Ascending aorta (tissue), 2 donors: ENCODE results near the gene TLR3. TPM values are rescaled to one million over a fixed set of nuclear protein-coding genes. Genes with fewer than 3 reads are reported as not detected.

ENCODE experiments used
- DNase-seq, 2 donors: peaks; one replicate each; pipeline ENCODE4 v3.0.0-alpha.2; 2019; ENCODE audit warnings: low spot score in 2 of 2
- H3K27ac ChIP-seq, 2 donors: fragments of 200-600 bp; sonication (generic); one replicate each; pipeline ENCODE4 v1.5.1; 2016 to 2017; ENCODE audit warnings: mild to moderate bottlenecking in 1 of 2
- H3K27me3 ChIP-seq: fragments of 200-600 bp; sonication (generic); one replicate; pipeline ENCODE4 v1.5.1; 2017
- H3K36me3 ChIP-seq, 2 donors: fragments of 200-600 bp; sonication (generic); one replicate each; pipeline ENCODE4 v1.5.1; 2016
- H3K4me1 ChIP-seq, 2 donors: fragments of 200-600 bp; sonication (generic); one replicate each; pipeline ENCODE4 v1.5.1; 2016 to 2017; ENCODE audit warnings: mild to moderate bottlenecking in 1 of 2
- H3K4me3 ChIP-seq, 2 donors: fragments of 200-600 bp; sonication (generic); one replicate each; pipeline ENCODE4 v1.5.1; 2016 to 2017; ENCODE audit warnings: mild to moderate bottlenecking in 1 of 2
- H3K9me3 ChIP-seq, 2 donors: fragments of 200-600 bp; sonication (generic); one replicate each; pipeline ENCODE4 v1.5.1; 2016
- intact Hi-C: fragments of 100-400 bp; cut with DNase I; formaldehyde crosslinking; loops from one replicate; pipeline ENCODE4 v1.15.1; 2023
- total RNA-seq: library from RNA; depleted of rRNA; stranded (reverse); fragments of >200 nt; gene quantifications from one replicate; pipeline ENCODE4 v1.1.0, GENCODE V29; 2016
- TF ChIP-seq, protein P1 (sequence below), 3 experiments: fragments of 200-600 bp in 2 of 3; fragments of 450-650 bp in 1 of 3; sonication (generic) in 2 of 3; IDR thresholded peaks; one replicate each; pipeline ENCODE4 v1.5.1; 2016 to 2019; ENCODE audit warnings: antibody characterized with exemption in 3 of 3, mild to moderate bottlenecking in 1 of 3, moderate library complexity in 1 of 3

TLR3 gene
- total RNA-seq, 1 donor from 2014 or later = 19.9 TPM

DNA sequence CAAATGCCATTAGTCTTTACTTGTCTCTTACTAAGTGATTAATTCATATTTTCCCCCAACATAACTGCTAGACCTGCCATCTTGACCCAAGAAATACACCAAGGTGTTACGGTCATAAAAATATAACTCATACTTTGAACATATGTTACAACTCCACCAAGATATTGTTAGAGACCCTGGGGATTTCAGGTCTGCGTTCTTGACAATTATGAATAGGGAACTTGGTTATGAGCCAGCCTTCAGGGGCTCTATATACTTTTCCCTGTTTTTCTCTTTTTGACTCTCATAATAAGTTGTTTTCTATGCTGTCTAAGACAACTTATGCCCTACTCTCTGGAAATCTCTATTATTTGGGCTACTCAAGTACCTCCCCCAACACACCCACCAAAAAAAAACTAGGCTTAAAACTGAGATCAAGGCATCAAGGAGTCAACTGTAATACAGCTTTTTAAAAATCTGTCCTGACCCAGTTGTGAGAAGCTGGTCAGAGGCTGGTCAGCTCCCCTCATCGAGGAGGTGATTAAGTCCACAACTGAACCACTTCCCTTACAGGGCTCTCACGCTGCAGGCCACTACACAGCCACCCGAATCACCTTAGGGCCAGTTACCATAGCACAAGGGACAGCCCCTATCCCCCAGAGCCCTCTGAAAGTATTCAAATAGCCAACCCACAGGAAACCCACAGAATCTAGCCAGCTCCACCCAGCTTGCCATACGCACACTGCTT, 10.5 kb upstream of the TLR3 start:
- H3K27ac ChIP-seq = no peak overlapping the region
- TF ChIP-seq, protein P1, sequence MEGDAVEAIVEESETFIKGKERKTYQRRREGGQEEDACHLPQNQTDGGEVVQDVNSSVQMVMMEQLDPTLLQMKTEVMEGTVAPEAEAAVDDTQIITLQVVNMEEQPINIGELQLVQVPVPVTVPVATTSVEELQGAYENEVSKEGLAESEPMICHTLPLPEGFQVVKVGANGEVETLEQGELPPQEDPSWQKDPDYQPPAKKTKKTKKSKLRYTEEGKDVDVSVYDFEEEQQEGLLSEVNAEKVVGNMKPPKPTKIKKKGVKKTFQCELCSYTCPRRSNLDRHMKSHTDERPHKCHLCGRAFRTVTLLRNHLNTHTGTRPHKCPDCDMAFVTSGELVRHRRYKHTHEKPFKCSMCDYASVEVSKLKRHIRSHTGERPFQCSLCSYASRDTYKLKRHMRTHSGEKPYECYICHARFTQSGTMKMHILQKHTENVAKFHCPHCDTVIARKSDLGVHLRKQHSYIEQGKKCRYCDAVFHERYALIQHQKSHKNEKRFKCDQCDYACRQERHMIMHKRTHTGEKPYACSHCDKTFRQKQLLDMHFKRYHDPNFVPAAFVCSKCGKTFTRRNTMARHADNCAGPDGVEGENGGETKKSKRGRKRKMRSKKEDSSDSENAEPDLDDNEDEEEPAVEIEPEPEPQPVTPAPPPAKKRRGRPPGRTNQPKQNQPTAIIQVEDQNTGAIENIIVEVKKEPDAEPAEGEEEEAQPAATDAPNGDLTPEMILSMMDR (IDR thresholded peaks at IDR 0.05) = no peak
- no peaks in the 10 kb centered on the region for H3K4me1 ChIP-seq
- DNase-seq = no peak
- intact Hi-C loops = no loop called here
- H3K4me3 ChIP-seq = no peak overlapping the region
- H3K9me3 ChIP-seq = no peaks in the 10 kb centered on the region
- no peaks in the 10 kb centered on the region for H3K36me3 ChIP-seq
- H3K27me3 ChIP-seq = no peaks in the 10 kb centered on the region

DNA sequence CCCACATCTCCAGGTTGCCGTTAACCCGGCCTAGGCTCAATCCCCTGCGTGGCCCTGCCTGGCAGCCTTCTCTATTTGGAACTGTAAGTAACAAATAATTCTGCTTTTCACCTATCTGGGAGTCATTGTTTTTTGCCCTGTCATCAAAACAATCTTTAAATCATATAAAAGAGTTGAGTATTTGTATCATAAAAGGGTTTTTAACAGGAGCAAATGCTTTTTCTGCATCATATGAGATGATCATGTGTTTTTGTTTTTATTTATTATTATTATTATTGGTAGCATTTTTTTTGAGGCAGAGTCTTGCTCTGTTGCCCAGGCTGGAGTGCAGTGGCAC, 10.0 kb upstream of the TLR3 start:
- Histone ChIP-seq H3K27ac (no peak overlapping the region), H3K4me3 (no peak overlapping the region), H3K4me1 (no peaks in the 10 kb centered on the region), H3K9me3 (no peaks in the 10 kb centered on the region), H3K36me3 (no peaks in the 10 kb centered on the region), H3K27me3 (no peaks in the 10 kb centered on the region)
- intact Hi-C loops = no loop called here
- TF ChIP-seq, protein P1 (IDR thresholded peaks at IDR 0.05) = no peak
- no peak for DNase-seq

DNA sequence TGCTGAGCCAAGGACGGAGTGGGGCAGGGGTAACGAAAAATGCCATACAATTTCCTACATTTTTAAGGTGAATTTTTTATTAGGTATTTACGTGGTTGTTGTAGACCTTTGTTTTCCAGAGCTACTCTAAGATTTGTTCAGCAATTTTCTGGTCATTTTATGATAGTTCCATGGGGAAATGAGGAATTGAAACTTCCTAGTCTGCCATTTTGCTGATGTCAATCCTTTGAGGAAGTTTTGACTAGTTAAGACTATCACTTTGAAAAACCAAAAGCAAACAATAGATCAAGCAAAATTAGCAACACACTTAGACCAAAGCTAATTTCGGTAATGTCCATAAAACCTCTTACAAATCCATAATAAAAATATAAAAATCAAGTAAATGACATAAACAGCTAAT, 7.0 kb upstream of the TLR3 start:
- no peaks in the 10 kb centered on the region for H3K9me3 ChIP-seq
- intact Hi-C loops = no loop called here
- H3K27ac ChIP-seq = no peak overlapping the region
- H3K4me3 ChIP-seq = no peak overlapping the region
- no peaks in the 10 kb centered on the region for H3K27me3 ChIP-seq
- TF ChIP-seq, protein P1 (IDR thresholded peaks at IDR 0.05) = no peak
- no peak for DNase-seq
- no peaks in the 10 kb centered on the region for H3K4me1 ChIP-seq
- H3K36me3 ChIP-seq = no peaks in the 10 kb centered on the region

DNA sequence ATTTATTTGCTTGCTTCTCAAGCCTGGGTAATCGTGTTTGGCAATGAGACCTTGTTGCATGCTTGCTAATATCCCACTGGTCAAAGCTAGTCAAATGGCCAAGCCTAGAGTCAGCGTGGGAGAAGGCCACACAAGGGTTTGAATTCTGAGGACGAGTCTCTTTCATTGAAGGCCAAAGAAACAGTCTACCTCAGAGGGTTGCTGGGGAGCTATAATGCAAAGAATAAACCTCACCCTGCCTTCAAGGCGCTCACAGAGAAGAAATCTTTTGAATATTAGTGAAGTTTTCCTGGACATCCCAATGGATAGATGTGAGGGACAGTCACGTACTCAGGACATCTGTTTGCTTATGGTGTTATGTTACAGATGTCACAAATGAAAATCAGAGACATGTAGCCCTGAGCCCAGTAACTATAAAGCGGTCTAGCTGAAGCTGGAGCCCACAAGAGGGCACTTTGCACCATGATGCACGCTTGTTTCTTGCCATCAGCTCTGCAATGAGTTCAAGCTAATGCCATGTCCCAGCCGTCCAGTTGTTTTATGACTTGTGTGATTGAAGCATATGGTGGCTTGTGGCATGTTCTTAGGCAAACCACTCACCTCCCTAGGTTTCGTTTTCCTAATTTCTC, 1.1 kb upstream of the TLR3 start:
- DNase-seq = peak; percentile 12 to 78
- TF ChIP-seq, protein P1 (IDR thresholded peaks at IDR 0.05) = peak in 2 of 3 experiments; percentile 40 to 62
- no peaks in the 10 kb centered on the region for H3K36me3 ChIP-seq
- H3K27ac ChIP-seq = peak overlapping the region in 1 of 2 donors; percentile 42
- H3K4me1 ChIP-seq = no peaks in the 10 kb centered on the region
- H3K27me3 ChIP-seq = no peaks in the 10 kb centered on the region
- no peaks in the 10 kb centered on the region for H3K9me3 ChIP-seq
- H3K4me3 ChIP-seq = peak overlapping the region; percentile 67 to 73
- intact Hi-C loops = loop anchor here (2.0 kb wide), 1 partner anchor 71 kb away; no protein-coding TSS in a partner anchor

DNA sequence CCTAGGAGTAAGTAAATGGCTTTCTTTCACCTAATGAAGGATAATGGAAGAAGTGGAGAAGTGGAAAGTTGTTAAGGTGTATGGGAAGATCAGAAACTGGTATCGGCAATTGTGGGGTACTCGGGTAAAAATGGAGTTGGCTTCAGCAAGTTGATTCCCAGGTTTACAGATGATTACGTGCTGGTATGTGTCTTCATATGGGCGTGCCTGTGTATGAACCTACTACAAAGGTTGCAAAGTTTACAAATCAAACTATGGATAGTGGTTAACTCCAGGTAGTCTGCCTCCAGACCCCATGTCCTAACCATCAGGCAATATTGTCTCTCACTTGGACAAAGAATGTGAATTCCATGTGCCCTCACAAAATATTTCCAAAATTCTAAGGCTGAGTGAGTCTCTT, 773 bp downstream of the TLR3 start:
- Histone ChIP-seq H3K4me1 (no peaks in the 10 kb centered on the region), H3K4me3 (peak overlapping the region; percentile 67 to 73), H3K36me3 (no peaks in the 10 kb centered on the region), H3K27ac (no peak overlapping the region), H3K27me3 (no peaks in the 10 kb centered on the region), H3K9me3 (no peaks in the 10 kb centered on the region)
- intact Hi-C loops = loop anchor here (2.0 kb wide), 1 partner anchor 69 kb away; no protein-coding TSS in a partner anchor
- no peak for DNase-seq
- TF ChIP-seq, protein P1 (IDR thresholded peaks at IDR 0.05) = no peak
